ENCODE measurements around the gene TMIGD3. TPM values are rescaled to one million over a fixed set of nuclear protein-coding genes. Genes with fewer than 3 reads are reported as not detected.

The TMIGD3 gene
- total RNA-seq, 1 experiment from 2014 or later, result not detected

DNA sequence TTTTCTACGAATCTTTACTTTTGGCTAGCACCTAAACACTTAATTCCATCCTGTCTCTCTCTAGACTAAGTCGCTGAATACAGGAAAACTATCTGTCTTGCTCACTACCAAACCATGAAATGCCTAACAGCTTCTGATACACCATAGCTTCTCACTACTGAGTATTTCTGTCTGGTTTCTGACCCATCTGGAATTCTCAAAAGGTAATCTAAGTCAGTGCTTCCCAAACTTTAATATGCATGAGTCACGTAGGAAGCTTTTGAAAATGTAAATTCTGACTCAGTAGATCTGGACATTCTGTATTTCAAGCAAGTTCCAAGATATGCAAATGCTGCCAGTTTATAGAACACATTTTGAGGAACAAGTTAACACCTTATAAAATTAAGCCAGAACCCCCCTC is 66.7 kb downstream of the TMIGD3 start:
- H3K4me2 ChIP-seq, result no peak overlapping the region
- no peak overlapping the region for H2AFZ ChIP-seq
- intact Hi-C loops (cut with micrococcal nuclease; ENCODE audit: unreplicated experiment), result no loop called here
- no peak for DNase-seq
- no peak for TF ChIP-seq EZH2 (IDR thresholded peaks at IDR 0.05; ENCODE audit: low read depth)
- TF ChIP-seq, protein P1, sequence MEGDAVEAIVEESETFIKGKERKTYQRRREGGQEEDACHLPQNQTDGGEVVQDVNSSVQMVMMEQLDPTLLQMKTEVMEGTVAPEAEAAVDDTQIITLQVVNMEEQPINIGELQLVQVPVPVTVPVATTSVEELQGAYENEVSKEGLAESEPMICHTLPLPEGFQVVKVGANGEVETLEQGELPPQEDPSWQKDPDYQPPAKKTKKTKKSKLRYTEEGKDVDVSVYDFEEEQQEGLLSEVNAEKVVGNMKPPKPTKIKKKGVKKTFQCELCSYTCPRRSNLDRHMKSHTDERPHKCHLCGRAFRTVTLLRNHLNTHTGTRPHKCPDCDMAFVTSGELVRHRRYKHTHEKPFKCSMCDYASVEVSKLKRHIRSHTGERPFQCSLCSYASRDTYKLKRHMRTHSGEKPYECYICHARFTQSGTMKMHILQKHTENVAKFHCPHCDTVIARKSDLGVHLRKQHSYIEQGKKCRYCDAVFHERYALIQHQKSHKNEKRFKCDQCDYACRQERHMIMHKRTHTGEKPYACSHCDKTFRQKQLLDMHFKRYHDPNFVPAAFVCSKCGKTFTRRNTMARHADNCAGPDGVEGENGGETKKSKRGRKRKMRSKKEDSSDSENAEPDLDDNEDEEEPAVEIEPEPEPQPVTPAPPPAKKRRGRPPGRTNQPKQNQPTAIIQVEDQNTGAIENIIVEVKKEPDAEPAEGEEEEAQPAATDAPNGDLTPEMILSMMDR (conservative IDR thresholded peaks at IDR 0.05), result no peak
- H4K20me1 ChIP-seq (ENCODE audit: insufficient read depth), result 0 out of 2 replicates have a peak, but pooled peaks cover 2% of the 10 kb centered on the region
- H3F3A ChIP-seq (ENCODE audit: insufficient read depth, low read depth), result peaks cover 12% of the 10 kb centered on the region; the same call in 1 of the 2 replicates
- no peaks in the 10 kb centered on the region for H3K79me2 ChIP-seq (ENCODE audit: low read depth)
- H3K36me3 ChIP-seq (ENCODE audit: low read depth), result peaks cover 18% of the 10 kb centered on the region
- H3K4me3 ChIP-seq, result no peak overlapping the region
- H3K27ac ChIP-seq, result no peak overlapping the region
- BruUV-seq (replicated peaks), result no TSS peak
- no peaks in the 10 kb centered on the region for H3K9me2 ChIP-seq (ENCODE audit: insufficient read depth)
- no peaks in the 10 kb centered on the region for H3K9me3 ChIP-seq (ENCODE audit: insufficient read depth, low read depth)
- H3K4me1 ChIP-seq (replicated peaks; ENCODE audit: insufficient read depth), result no peaks in the 10 kb centered on the region
- H3K27me3 ChIP-seq (ENCODE audit: insufficient read depth, low read depth), result no peaks in the 10 kb centered on the region
- CTCF ChIA-PET, result no interaction called here
- POLR2A ChIA-PET (ENCODE audit: unreplicated experiment), result no interaction called here

Other genes with a start within 250 kb of the TMIGD3 start
- not detected in 2 replicates for gene CHIA, start 212.8 kb downstream of the TMIGD3 start, total RNA-seq (2021)
- gene OVGP1, start 75.9 kb downstream of the TMIGD3 start, total RNA-seq (2021), result 0.85 and 1.6 TPM in 2 replicates
- gene WDR77, start 54.4 kb downstream of the TMIGD3 start, total RNA-seq (2021), result 20.6 and 23.7 TPM in 2 replicates
- 183 and 212 TPM in 2 replicates for gene ATP5PB, start 54.2 kb downstream of the TMIGD3 start, total RNA-seq (2021)
- 0.20 and 0.53 TPM in 2 replicates for gene C1orf162, start 29.6 kb downstream of the TMIGD3 start, total RNA-seq (2021)
- not detected in 2 replicates for gene ADORA3, start within 50 bp of the TMIGD3 start, total RNA-seq (2021)
- 45.4 and 55.2 TPM in 2 replicates for gene RAP1A, start 116.2 kb upstream of the TMIGD3 start, total RNA-seq (2021)
- gene INKA2, start 235.8 kb upstream of the TMIGD3 start, total RNA-seq (2021), result 0.53 and 1.4 TPM in 2 replicates